ENCODE data around the gene FAM217A. TPM values are rescaled to one million over a fixed set of nuclear protein-coding genes. Genes with fewer than 3 reads are reported as not detected.

FAM217A gene
- total RNA-seq, 1 experiment from 2014 or later, result not detected

GRCh38 chr6:4059115-4059777, 19.7 kb downstream of the FAM217A start:
- Histone ChIP-seq H3K36me3 (replicated peaks; ENCODE audit: control insufficient read depth, insufficient read depth, low read length) (peaks cover 27% of the 10 kb centered on the region), H3K27me3 (ENCODE audit: control insufficient read depth, insufficient read depth, low read length) (no peaks in the 10 kb centered on the region), H3K4me3 (ENCODE audit: insufficient read depth, low read depth, low read length) (no peak overlapping the region)
- no peak for DNase-seq

DNA sequence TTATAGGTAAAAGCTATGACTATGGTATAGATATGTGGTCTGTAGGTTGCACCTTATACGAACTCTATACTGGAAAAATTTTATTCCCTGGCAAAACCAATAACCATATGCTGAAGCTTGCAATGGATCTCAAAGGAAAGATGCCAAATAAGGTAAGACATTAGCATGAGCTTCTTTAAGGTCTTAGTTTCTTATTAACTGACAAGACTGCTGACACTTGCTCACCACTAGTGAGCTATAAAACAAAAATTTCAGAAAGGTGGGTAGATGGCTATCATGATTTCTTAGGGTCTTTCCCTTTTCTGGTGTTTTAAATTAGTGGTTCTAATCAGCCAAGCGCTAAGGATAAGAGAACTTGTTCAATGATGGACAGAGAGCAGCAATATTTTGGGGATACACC, 21.9 kb downstream of the FAM217A start:
- no peaks in the 10 kb centered on the region for H3K27me3 ChIP-seq (ENCODE audit: control insufficient read depth, insufficient read depth, low read length)
- DNase-seq, result no peak
- peaks cover 33% of the 10 kb centered on the region for H3K36me3 ChIP-seq (replicated peaks; ENCODE audit: control insufficient read depth, insufficient read depth, low read length)
- H3K4me3 ChIP-seq (ENCODE audit: insufficient read depth, low read depth, low read length), result no peak overlapping the region

GRCh38 chr6:4055420-4056041, 23.4 kb downstream of the FAM217A start:
- H3K27me3 ChIP-seq (ENCODE audit: control insufficient read depth, insufficient read depth, low read length), result no peaks in the 10 kb centered on the region
- H3K4me3 ChIP-seq (ENCODE audit: insufficient read depth, low read depth, low read length), result no peak overlapping the region
- DNase-seq, result no peak
- H3K36me3 ChIP-seq (replicated peaks; ENCODE audit: control insufficient read depth, insufficient read depth, low read length), result peaks cover 28% of the 10 kb centered on the region

- no peak overlapping the region for H3K4me3 ChIP-seq (ENCODE audit: insufficient read depth, low read depth, low read length)
- no peak for DNase-seq
- peaks cover 24% of the 10 kb centered on the region for H3K36me3 ChIP-seq (replicated peaks; ENCODE audit: control insufficient read depth, insufficient read depth, low read length)
- H3K27me3 ChIP-seq (ENCODE audit: control insufficient read depth, insufficient read depth, low read length), result no peaks in the 10 kb centered on the region
Observed at GRCh38 chr6:4049246-4049645, 29.7 kb downstream of the FAM217A start.

DNA sequence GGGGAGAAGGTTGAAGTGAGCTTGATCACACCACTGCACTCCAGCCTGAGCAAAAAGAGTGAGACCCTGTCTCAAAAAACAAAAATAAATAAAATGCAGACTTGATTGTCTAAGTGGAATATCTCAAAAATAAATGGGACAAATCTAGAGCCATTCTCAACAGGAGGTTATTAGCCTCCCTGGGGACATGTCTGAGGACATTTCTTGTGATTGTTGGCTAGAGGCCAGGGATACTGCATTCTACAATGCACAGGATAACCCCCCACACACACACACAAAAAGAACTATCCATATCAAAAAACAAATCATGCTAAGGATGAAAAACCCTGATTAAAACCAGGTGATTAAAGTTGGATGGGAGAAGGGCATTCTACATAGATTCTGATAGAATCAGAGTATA, 37.5 kb downstream of the FAM217A start:
- Histone ChIP-seq H3K36me3 (replicated peaks; ENCODE audit: control insufficient read depth, insufficient read depth, low read length) (peaks cover 38% of the 10 kb centered on the region), H3K27me3 (ENCODE audit: control insufficient read depth, insufficient read depth, low read length) (no peaks in the 10 kb centered on the region), H3K4me3 (ENCODE audit: insufficient read depth, low read depth, low read length) (no peak overlapping the region)
- no peak for DNase-seq

- Histone ChIP-seq H3K36me3 (replicated peaks; ENCODE audit: control insufficient read depth, insufficient read depth, low read length) (peaks cover 38% of the 10 kb centered on the region), H3K4me3 (ENCODE audit: insufficient read depth, low read depth, low read length) (no peak overlapping the region), H3K27me3 (ENCODE audit: control insufficient read depth, insufficient read depth, low read length) (no peaks in the 10 kb centered on the region)
- DNase-seq, result no peak
Observed at GRCh38 chr6:4039348-4039747, 39.6 kb downstream of the FAM217A start.

GRCh38 chr6:4036581-4036980, 42.4 kb downstream of the FAM217A start:
- Histone ChIP-seq H3K4me3 (ENCODE audit: insufficient read depth, low read depth, low read length) (no peak overlapping the region), H3K36me3 (replicated peaks; ENCODE audit: control insufficient read depth, insufficient read depth, low read length) (peaks cover 22% of the 10 kb centered on the region), H3K27me3 (ENCODE audit: control insufficient read depth, insufficient read depth, low read length) (no peaks in the 10 kb centered on the region)
- no peak for DNase-seq

GRCh38 chr6:4032475-4032874, 46.5 kb downstream of the FAM217A start:
- H3K36me3 ChIP-seq (replicated peaks; ENCODE audit: control insufficient read depth, insufficient read depth, low read length), result peaks cover 4% of the 10 kb centered on the region
- no peak for DNase-seq
- no peak overlapping the region for H3K4me3 ChIP-seq (ENCODE audit: insufficient read depth, low read depth, low read length)
- H3K27me3 ChIP-seq (ENCODE audit: control insufficient read depth, insufficient read depth, low read length), result no peaks in the 10 kb centered on the region

DNA sequence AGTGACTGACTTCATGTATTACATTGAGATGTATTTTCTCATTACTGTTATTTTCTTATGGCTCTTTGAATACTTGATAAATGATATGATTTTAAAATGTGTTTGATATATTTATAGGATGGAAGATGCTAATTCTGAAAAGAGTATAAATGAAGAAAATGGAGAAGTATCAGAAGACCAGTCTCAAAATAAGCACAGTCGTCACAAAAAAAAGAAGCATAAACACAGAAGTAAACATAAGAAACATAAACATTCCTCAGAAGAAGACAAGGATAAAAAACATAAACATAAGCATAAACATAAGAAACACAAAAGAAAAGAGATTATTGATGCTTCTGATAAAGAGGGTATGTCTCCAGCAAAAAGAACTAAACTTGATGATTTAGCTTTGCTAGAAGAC, 47.5 kb downstream of the FAM217A start:
- DNase-seq, result no peak
- H3K27me3 ChIP-seq (ENCODE audit: control insufficient read depth, insufficient read depth, low read length), result no peaks in the 10 kb centered on the region
- H3K36me3 ChIP-seq (replicated peaks; ENCODE audit: control insufficient read depth, insufficient read depth, low read length), result peaks cover 3% of the 10 kb centered on the region
- H3K4me3 ChIP-seq (ENCODE audit: insufficient read depth, low read depth, low read length), result no peak overlapping the region

DNA sequence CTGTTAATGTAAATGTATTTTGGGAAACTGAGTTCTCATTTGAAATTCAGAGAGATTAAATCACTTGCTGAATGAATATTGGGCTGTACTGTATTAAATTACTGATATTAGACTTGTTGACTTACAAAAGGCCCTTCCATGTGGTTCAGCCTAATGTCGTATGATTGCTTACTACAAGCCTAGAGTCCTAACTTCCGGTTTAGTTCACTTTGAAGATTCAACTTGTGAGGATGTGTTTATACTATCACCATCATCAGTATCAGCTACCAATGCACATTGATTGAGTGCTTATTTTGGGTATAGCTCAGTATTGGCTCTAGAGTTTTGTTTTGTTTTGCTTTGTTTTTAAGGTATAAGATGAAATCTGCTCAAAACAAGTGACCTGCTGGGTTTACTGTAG, 48.3 kb downstream of the FAM217A start:
- DNase-seq, result no peak
- no peak overlapping the region for H3K4me3 ChIP-seq (ENCODE audit: insufficient read depth, low read depth, low read length)
- H3K27me3 ChIP-seq (ENCODE audit: control insufficient read depth, insufficient read depth, low read length), result no peaks in the 10 kb centered on the region
- H3K36me3 ChIP-seq (replicated peaks; ENCODE audit: control insufficient read depth, insufficient read depth, low read length), result peaks cover 1% of the 10 kb centered on the region

DNA sequence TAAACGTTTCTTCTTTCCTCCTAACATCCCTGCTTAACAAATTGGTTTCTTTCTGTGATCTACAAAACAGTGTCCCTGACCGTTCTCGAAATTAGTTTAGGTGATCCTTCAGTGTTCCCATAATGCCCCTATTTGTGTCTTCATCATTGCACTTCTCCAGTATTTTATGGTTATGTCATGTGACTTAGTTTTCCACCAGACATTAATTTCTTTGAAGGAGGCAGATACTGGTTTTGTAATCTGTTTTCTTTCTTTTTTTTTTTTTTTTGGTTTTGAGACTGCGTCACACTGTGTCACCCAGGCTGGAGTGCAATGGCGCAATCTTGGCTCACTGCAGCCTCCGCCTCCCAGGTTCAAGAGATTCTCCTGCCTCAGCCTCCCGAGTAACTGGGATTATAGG, 49.2 kb downstream of the FAM217A start:
- DNase-seq, result no peak
- Histone ChIP-seq H3K36me3 (replicated peaks; ENCODE audit: control insufficient read depth, insufficient read depth, low read length) (peaks cover 1% of the 10 kb centered on the region), H3K4me3 (ENCODE audit: insufficient read depth, low read depth, low read length) (no peak overlapping the region), H3K27me3 (ENCODE audit: control insufficient read depth, insufficient read depth, low read length) (no peaks in the 10 kb centered on the region)

DNA sequence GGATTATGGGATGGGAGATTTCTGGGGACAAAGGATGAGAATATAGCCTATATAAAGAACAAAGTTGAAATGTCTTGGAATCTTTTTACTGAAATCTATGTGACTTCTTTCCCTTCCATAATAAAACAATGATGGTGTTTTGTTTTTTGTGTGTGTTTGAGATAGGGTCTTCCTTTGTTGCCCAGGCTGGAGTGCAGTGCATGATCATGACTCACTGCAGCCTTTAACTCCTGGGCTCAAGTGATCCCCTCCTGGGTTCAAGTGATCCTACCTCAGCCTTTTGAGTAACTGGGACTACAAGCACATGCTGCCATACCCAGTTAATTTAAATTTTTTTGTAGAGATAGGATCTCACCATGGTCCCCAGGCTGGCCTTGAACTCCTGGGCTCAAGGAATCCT, 50.9 kb downstream of the FAM217A start:
- Histone ChIP-seq H3K36me3 (replicated peaks; ENCODE audit: control insufficient read depth, insufficient read depth, low read length) (peaks cover 1% of the 10 kb centered on the region), H3K27me3 (ENCODE audit: control insufficient read depth, insufficient read depth, low read length) (no peaks in the 10 kb centered on the region), H3K4me3 (ENCODE audit: insufficient read depth, low read depth, low read length) (no peak overlapping the region)
- no peak for DNase-seq

DNA sequence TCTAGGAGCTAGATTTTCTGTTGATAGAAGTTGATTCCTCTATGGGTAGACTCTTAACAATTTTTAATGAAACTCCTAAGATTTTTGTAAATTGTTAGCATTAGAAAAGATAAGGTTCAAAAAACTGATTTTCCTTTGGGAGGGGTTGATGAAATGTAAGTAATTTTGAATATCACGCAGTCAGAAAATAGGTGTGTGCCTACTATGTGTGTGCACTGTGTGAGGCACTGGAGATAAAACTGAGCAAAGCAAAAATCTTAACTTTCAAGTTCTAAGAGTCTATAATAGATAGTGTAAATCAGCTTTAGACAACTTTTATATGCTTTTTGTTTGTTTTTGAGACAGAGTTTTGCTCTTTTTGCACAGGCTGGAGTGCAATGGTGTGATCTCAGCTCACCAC, 53.3 kb downstream of the FAM217A start:
- H3K4me3 ChIP-seq (ENCODE audit: insufficient read depth, low read depth, low read length), result no peak overlapping the region
- H3K27me3 ChIP-seq (ENCODE audit: control insufficient read depth, insufficient read depth, low read length), result no peaks in the 10 kb centered on the region
- H3K36me3 ChIP-seq (replicated peaks; ENCODE audit: control insufficient read depth, insufficient read depth, low read length), result no peaks in the 10 kb centered on the region
- DNase-seq, result no peak

DNA sequence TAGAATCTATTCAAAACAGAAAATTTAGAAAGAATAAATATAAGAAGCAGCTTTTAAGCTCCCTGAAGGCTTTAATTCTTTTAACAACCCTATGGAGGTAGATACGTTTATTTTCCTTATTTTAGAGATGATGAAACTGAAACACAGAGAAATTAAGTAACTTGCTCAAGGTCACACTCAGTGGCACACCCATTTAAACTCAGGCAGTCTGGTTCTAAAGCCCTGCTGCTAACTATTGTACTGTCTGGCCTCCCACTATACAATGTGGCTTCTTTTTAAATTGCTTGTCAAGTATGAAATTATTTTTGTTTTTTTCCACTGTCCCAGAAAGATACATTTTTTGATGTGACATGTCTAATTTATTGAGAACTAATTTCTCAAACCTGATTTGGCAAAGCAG, 55.7 kb downstream of the FAM217A start:
- Histone ChIP-seq H3K36me3 (replicated peaks; ENCODE audit: control insufficient read depth, insufficient read depth, low read length) (no peaks in the 10 kb centered on the region), H3K4me3 (ENCODE audit: insufficient read depth, low read depth, low read length) (no peak overlapping the region), H3K27me3 (ENCODE audit: control insufficient read depth, insufficient read depth, low read length) (no peaks in the 10 kb centered on the region)
- DNase-seq, result no peak

GRCh38 chr6:4021854-4022695, 56.9 kb downstream of the FAM217A start:
- Histone ChIP-seq H3K4me3 (ENCODE audit: insufficient read depth, low read depth, low read length) (peak overlapping the region; percentile 98), H3K36me3 (replicated peaks; ENCODE audit: control insufficient read depth, insufficient read depth, low read length) (no peaks in the 10 kb centered on the region), H3K27me3 (ENCODE audit: control insufficient read depth, insufficient read depth, low read length) (no peaks in the 10 kb centered on the region)
- DNase-seq, result no peak
